ENCODE measurements around the gene TPSB2.

GRCh38 chr16:1275791-1276579 is 46.0 kb upstream of the TPSB2 start:
- TF ChIP-seq CTCF (optimal IDR thresholded peaks at IDR 0.05 in 1 of 3, IDR thresholded peaks at IDR 0.05 in 1 of 3, conservative IDR thresholded peaks at IDR 0.05 in 1 of 3; ENCODE audit: extremely low read depth in 1 of 3, insufficient read depth in 2 of 3, low read length in 3 of 3), result no peak
- no peak for TF ChIP-seq EZH2 (IDR thresholded peaks at IDR 0.05; ENCODE audit: low read length)

All from keratinocyte (primary cell).